Body of pancreas (tissue), 4 donors: ENCODE results near the gene TMEM30B.

ENCODE experiments used
- CTCF ChIP-seq, 7 experiments: fragments of 450-650 bp in 4 of 7; fragments of 200-600 bp in 3 of 7; sonication (generic) in 3 of 7; IDR thresholded peaks; one replicate each; pipeline ENCODE4 v1.5.1; 2016 to 2019; ENCODE audit warnings: antibody characterized with exemption in 7 of 7
- POLR2A ChIP-seq, 3 donors: fragments of 450-650 bp; IDR thresholded peaks; one replicate each; pipeline ENCODE4 v1.6.1; 2016; ENCODE audit warnings: antibody characterized with exemption in 3 of 3, mild to moderate bottlenecking in 2 of 3

GRCh38 chr14:61240206-61240605, 40.9 kb downstream of the TMEM30B start:
- no peak for TF ChIP-seq CTCF (IDR thresholded peaks at IDR 0.05)
- no peak for TF ChIP-seq POLR2A (IDR thresholded peaks at IDR 0.05)
